GM12864 (cell line): ENCODE results near the gene ASTN1.

Experiments used
- DNase-seq: peaks from one replicate; pipeline ENCODE4 v3.0.0-alpha.2; 2011; ENCODE audit warnings: low read depth
- H3K4me3 ChIP-seq: 2 replicates; pipeline ENCODE4 v1.5.1; 2011; ENCODE audit warnings: mild to moderate bottlenecking, low read depth, low read length, control low read depth
- TF ChIP-seq, protein P1 (sequence below): IDR thresholded peaks from 2 replicates; pipeline ENCODE4 v1.5.1; 2011; ENCODE audit warnings: low read depth, mild to moderate bottlenecking, moderate library complexity, low read length, control low read depth, inconsistent platforms; ENCODE audit errors: missing control alignments

The ASTN1 gene

DNA sequence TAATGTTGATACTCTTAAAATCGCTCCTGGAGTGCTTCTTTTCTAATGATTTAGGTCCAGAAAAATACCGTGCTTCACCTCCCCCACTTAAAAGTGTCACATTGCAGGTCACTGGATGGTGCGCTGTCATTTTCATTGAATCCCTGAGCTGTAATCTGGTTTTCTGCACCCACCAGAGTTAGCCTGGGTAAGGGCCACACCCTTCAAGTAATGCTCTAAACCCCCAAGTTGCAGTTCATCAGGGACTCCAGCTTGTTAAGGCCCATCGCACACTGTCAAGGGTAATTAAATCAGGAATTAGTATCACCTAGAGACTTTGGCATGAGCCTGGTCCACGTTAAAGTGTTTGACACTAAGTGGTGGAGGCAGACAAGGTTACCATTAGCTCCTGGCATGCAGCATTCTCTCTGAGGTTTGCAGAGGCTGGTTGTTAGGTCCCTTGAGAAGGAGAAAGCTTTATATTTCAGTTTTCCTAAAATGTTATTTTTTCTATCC is 34.0 kb downstream of the ASTN1 start:
- DNase-seq: no peak
- no peak overlapping the region for H3K4me3 ChIP-seq
- TF ChIP-seq, protein P1, sequence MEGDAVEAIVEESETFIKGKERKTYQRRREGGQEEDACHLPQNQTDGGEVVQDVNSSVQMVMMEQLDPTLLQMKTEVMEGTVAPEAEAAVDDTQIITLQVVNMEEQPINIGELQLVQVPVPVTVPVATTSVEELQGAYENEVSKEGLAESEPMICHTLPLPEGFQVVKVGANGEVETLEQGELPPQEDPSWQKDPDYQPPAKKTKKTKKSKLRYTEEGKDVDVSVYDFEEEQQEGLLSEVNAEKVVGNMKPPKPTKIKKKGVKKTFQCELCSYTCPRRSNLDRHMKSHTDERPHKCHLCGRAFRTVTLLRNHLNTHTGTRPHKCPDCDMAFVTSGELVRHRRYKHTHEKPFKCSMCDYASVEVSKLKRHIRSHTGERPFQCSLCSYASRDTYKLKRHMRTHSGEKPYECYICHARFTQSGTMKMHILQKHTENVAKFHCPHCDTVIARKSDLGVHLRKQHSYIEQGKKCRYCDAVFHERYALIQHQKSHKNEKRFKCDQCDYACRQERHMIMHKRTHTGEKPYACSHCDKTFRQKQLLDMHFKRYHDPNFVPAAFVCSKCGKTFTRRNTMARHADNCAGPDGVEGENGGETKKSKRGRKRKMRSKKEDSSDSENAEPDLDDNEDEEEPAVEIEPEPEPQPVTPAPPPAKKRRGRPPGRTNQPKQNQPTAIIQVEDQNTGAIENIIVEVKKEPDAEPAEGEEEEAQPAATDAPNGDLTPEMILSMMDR: no peak

DNA sequence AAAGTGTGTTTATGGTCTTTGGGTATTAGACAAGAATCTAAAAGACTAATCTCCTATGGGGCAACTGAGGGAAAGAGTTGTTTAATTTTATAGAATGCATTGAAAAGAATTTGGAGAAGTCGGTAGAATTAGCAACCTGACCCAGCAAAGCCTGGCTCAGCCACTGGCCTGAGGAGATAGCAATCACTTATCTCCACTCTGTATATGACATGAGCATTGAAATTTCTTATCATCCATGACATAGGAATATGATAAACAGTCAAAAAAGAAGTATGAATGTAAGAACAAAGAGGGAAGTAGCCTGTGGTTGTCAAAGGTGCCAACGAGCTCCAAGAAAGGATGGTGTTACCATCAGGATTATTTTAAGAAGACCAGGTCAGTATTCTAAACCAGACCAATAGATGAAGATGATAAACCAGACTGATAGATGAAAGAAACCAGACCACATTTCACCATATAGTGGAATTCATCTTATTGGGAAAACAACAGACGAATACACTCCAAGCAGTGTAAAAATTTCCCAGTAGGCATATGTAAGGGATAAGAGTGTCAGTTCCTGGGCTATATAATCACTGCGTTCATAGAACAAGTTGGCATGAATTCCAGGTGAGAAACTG is 35.7 kb downstream of the ASTN1 start:
- DNase-seq: no peak
- TF ChIP-seq, protein P1: no peak
- H3K4me3 ChIP-seq: no peak overlapping the region

DNA sequence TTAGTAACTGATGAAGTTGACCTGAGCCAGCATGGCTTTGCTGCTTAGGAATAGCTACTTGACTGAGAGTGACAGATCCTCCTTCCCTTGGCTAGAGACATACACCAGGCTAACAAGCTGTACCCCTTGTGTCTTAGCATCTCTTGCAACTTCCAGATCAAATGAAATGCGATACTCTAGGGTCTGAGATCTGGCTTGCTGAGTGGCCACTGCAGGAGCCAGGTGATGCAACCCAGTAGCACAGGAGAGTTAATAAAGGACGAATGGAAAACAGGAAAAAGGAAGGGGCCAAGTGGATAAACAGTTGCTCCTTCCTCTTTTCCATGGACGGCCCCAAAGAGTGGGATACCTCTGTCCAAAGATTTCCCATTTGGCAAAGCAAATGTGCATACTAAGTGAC is 38.2 kb downstream of the ASTN1 start:
- no peak for DNase-seq
- TF ChIP-seq, protein P1: no peak
- H3K4me3 ChIP-seq: no peak overlapping the region

DNA sequence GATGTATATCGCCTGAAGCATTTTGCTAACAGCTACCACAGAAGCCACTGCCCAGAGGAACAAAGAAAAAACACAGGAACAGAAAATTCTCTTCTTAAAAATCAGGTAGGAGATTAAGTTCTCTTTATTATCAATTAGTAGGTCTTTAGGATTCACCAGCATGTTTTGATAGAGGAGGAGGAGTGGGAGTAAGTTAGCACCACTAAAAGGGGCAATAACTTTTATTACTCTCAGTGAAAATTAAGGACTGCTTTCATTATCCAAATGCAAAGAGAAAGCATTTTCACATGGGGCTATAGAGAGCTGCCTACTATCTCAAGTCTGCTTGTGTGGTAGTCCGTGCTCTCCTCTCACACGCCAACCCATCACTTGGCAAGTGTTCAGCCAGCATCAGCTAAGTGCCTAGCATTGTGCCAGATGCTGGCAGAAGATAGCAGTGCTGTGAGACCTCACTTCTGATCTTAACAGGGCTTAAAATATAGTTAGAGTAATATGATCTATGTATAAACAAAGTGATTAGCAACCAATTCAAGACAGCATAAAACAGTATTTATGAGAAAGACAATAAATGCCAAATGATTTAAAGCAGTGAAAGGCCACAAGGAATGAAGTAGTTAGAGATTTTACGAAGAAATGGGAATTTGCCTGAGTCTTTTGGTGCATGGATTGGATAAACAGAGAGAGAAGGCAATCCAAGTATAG is 39.8 kb downstream of the ASTN1 start:
- TF ChIP-seq, protein P1: no peak
- H3K4me3 ChIP-seq: no peak overlapping the region
- DNase-seq: no peak

DNA sequence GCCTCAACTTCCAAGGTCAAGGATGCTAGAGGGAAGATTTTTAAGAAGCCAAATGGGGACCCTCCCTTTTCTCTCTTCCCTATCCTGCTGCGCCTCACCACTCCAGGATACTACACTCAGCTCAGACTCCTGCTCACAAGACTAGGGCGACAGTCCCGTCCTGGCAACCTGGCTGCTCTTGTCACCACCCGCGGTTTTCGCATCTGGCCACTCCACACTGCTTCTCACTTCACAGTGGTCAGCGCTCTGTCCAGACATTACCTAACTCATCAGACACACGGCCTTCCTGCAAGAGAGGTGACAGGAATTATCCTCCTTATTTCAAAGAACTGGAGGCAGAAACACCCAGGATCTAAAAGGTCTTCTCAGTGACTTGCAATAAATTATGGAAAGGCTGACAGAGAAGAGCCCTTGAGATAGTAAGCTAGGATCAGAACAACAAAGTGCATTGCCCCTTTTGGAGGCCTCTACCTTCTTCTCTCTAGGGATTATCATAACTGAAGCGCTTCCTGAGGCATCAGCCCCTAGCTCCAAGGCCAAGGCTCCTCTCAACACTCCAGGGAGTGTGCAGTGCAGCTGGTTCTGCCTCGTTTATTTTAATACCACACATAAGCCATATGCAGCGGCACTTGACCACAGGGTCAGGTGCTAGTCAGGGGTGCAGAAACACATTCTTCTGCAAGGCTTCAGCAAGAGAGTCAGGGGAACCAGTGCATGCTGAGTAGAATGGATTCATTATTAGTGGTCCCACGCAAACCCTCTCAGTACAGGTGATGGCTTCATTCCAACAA is 41.9 kb downstream of the ASTN1 start:
- TF ChIP-seq, protein P1: no peak
- DNase-seq: no peak
- no peak overlapping the region for H3K4me3 ChIP-seq

DNA sequence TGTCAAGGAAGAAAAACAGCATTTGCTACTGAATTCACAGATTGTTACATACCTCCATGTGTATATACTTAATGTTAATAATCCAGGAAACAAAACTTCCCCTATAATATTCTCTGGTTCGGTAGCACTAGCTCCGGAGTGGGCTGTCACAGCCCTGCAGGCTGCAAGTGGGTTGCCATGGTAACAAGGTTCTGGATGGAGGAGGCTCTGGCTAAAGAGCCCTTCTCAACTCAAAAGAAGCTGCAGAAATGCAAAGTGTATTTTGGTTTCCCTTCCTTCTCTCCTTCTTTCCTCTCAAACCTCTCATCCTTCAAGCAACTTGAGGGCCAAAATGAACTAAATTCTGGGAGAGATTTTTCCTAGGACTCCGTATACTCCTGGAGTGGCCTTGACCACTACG is 45.2 kb downstream of the ASTN1 start:
- no peak for DNase-seq
- TF ChIP-seq, protein P1: no peak

More for the DNA sequence above, 45.2 kb downstream of the ASTN1 start:
- H3K4me3 ChIP-seq: no peak overlapping the region
